Progenitor cell of endocrine pancreas (in vitro differentiated cells): ENCODE results near the gene LAYN. TPM values are rescaled to one million over a fixed set of nuclear protein-coding genes. Genes with fewer than 3 reads are reported as not detected.
A peak's percentile ranks its signal among the peaks of the same experiment; 100 is the strongest.

ENCODE experiments used
- DNase-seq: peaks from one replicate; pipeline ENCODE4 v3.0.0; 2021; ENCODE audit warnings: low spot score; ENCODE audit not compliant: unreplicated experiment
- H3K27ac Mint-ChIP-seq: 2 replicates; pipeline ENCODE4 v1.8.0; 2021; ENCODE audit warnings: mild to moderate bottlenecking, moderate library complexity, mixed read lengths
- H3K27me3 Mint-ChIP-seq: 2 replicates; pipeline ENCODE4 v1.8.0; 2021; ENCODE audit warnings: mixed read lengths
- H3K36me3 Mint-ChIP-seq: 2 replicates; pipeline ENCODE4 v1.8.0; 2022; ENCODE audit warnings: mixed read lengths; ENCODE audit not compliant: insufficient read depth
- H3K4me1 Mint-ChIP-seq: 2 replicates; pipeline ENCODE4 v1.8.0; 2021; ENCODE audit warnings: low read depth, mixed read lengths
- H3K4me3 Mint-ChIP-seq: 2 replicates; pipeline ENCODE4 v1.8.0; 2021; ENCODE audit warnings: low read depth, mild to moderate bottlenecking, moderate library complexity, mixed read lengths
- H3K9me3 Mint-ChIP-seq: 2 replicates; pipeline ENCODE4 v1.8.0; 2021; ENCODE audit warnings: low read depth, mixed read lengths
- total RNA-seq: library from RNA; stranded (reverse); gene quantifications from 2 replicates; pipeline ENCODE4 v1.2.1, GENCODE V29; 2021
- TF ChIP-seq, protein P1 (sequence below): fragments of 200-600 bp; sonication (generic); IDR thresholded peaks from one replicate; pipeline ENCODE4 v1.5.0; 2021; ENCODE audit warnings: antibody characterized with exemption, mild to moderate bottlenecking; ENCODE audit not compliant: unreplicated experiment

Gene LAYN
- total RNA-seq, 1 donor from 2014 or later: 4.5 TPM

DNA sequence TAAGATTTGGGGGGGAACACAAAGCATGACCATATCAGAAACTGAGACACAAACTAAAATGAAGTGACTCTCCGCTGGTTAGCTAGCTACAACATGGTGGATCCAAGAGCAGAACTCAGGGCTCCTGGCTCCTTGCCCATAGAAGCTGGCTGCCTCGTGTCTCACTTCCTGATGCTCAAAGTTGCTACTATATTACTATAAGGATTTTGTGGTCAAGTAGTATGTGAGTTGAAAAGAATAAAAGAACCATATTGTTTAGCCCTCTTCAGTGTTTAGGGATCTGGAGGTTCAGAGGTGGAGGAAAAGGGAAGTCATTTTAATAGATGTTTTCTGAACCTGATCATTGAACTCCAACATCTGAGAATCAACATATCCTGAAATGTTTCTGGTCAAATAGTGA is 44.9 kb downstream of the LAYN start:
- Mint-ChIP-seq H3K4me3 (no peak overlapping the region), H3K27ac (no peak overlapping the region), H3K9me3 (no peaks in the 10 kb centered on the region), H3K27me3 (no peaks in the 10 kb centered on the region), H3K4me1 (peaks cover 1% of the 10 kb centered on the region), H3K36me3 (no peaks in the 10 kb centered on the region)
- TF ChIP-seq, protein P1, sequence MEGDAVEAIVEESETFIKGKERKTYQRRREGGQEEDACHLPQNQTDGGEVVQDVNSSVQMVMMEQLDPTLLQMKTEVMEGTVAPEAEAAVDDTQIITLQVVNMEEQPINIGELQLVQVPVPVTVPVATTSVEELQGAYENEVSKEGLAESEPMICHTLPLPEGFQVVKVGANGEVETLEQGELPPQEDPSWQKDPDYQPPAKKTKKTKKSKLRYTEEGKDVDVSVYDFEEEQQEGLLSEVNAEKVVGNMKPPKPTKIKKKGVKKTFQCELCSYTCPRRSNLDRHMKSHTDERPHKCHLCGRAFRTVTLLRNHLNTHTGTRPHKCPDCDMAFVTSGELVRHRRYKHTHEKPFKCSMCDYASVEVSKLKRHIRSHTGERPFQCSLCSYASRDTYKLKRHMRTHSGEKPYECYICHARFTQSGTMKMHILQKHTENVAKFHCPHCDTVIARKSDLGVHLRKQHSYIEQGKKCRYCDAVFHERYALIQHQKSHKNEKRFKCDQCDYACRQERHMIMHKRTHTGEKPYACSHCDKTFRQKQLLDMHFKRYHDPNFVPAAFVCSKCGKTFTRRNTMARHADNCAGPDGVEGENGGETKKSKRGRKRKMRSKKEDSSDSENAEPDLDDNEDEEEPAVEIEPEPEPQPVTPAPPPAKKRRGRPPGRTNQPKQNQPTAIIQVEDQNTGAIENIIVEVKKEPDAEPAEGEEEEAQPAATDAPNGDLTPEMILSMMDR: no peak
- no peak for DNase-seq

DNA sequence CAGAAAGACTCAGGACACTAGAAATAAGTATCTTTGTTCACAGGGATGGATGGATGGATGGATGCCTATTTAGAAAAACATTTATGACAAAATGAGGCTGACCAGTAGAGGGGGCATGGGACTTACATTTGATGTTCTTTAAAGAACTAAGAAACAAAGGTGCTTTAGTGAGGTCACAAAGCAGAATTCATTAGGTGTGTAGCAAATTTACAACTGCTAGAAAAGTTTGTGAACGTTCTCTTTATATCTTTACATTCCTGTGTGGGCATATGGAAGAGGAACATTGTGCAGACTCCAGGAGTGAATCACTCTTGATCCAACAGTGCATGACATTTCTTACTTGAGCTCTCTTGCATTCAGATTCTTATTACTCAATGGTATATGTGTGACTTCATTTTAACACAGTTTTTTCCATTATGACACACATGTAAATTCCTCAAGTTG is 45.9 kb downstream of the LAYN start:
- Mint-ChIP-seq H3K4me3 (no peak overlapping the region), H3K36me3 (no peaks in the 10 kb centered on the region), H3K27ac (no peak overlapping the region), H3K9me3 (no peaks in the 10 kb centered on the region), H3K27me3 (no peaks in the 10 kb centered on the region), H3K4me1 (peaks cover 1% of the 10 kb centered on the region)
- TF ChIP-seq, protein P1: peak; percentile 67
- DNase-seq: no peak

DNA sequence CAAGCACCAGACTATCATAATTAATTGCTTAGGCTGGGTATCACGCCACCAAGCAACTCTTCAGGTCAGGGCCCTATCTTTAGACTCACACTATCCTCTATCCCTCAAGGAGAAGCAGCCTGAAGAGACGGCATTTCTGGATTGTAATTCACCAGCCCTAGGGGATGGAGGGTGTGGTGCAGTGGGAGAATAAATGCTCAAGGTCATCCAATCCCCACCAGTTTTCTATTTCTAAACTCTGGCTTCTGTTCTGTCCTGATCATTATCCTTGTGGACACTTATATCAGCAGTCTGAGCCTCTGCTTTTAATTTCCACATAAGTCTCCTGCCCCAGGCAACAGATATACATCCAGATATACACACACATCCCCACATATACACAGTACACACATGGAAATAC is 48.6 kb downstream of the LAYN start:
- Mint-ChIP-seq H3K27me3 (no peaks in the 10 kb centered on the region), H3K27ac (no peak overlapping the region), H3K36me3 (no peaks in the 10 kb centered on the region), H3K9me3 (no peaks in the 10 kb centered on the region), H3K4me3 (no peak overlapping the region), H3K4me1 (no peaks in the 10 kb centered on the region)
- DNase-seq: no peak
- TF ChIP-seq, protein P1: no peak

DNA sequence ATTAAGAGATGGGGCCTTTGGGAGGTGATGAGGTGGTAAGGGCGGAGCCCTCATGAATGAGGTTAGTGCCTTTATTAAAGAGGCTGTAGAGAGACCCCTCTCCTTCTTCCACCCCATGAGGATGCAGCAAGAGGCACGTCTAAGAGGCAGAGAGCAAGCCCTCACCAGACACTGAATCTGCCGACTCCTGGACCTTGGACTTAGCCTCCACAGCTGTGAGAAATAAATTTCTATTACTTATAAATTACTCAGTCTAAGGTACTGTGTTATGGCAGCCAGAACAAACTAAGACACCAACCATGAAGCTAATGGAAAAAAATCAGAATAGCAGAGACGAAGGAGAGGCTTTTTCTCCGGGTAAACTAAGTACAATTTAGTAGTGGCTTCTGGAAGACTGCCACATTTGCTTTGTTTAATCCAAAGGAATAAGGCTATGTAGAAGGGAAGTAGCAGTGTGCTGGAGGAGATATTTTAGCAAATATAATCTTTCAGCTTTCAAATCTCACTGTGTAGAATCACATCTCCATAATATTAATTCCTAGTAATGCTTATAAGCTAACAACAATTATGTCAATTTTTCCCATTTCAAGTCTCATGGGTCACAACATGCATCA is 49.5 kb downstream of the LAYN start:
- no peaks in the 10 kb centered on the region for H3K27me3 Mint-ChIP-seq
- no peaks in the 10 kb centered on the region for H3K9me3 Mint-ChIP-seq
- DNase-seq: no peak
- H3K4me3 Mint-ChIP-seq: no peak overlapping the region
- H3K4me1 Mint-ChIP-seq: no peaks in the 10 kb centered on the region
- TF ChIP-seq, protein P1: no peak
- H3K36me3 Mint-ChIP-seq: no peaks in the 10 kb centered on the region
- no peak overlapping the region for H3K27ac Mint-ChIP-seq

DNA sequence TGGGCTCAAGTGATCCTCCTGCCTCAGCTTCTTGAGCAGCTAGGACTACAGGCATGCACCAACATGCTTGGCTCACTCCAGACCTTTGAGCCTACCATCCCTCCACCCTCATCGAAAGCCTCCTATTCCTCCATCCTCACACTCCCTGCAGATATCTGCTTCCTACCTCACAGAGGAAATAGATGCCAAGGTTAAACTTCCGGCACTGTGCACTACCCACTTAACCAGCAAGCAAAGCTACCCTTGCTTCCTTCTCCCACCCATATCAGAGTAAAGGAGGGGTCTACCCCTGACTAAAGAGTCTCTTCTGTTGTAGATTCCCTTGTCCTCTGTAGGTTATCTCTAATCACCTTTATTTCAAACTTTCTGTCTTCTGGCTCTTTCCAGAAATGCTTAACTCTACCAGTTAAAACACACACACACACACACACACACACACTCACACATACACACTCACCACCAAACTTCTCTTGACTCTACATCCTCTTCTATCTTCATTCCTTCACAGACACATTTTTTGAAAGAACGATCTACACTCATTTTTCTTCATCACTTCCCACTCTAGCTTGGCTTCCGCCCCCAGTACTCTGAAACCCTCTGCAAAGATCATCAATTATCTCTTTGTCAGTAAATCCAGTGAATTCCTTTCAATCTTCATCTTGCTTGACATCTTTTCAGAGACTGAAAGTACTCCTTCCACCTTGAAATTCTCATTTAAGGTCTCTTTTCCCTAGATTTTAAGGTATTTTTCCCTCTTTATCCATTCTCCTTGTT is 50.9 kb downstream of the LAYN start:
- H3K4me1 Mint-ChIP-seq: no peaks in the 10 kb centered on the region
- no peak overlapping the region for H3K4me3 Mint-ChIP-seq
- no peak overlapping the region for H3K27ac Mint-ChIP-seq
- H3K36me3 Mint-ChIP-seq: no peaks in the 10 kb centered on the region
- H3K27me3 Mint-ChIP-seq: no peaks in the 10 kb centered on the region
- no peak for DNase-seq
- TF ChIP-seq, protein P1: no peak
- H3K9me3 Mint-ChIP-seq: no peaks in the 10 kb centered on the region
